Gastrocnemius medialis (tissue), 4 donors: Measurements from ENCODE around the gene KPNB1. TPM values are rescaled to one million over a fixed set of nuclear protein-coding genes. Genes with fewer than 3 reads are reported as not detected.

ENCODE experiments used
- ATAC-seq, 2 donors: fragments of 150-250 bp; one replicate each; pipeline ENCODE4 v1.9.1; 2016
- DNase-seq, 2 donors: peaks; one replicate each; pipeline ENCODE4 v3.0.0-alpha.2; 2019
- H3K27ac ChIP-seq, 4 donors: fragments of 200-600 bp; sonication (generic); 1 replicate in 1 of 4; 2 replicates in 3 of 4; pipeline ENCODE4 v1.5.1; 2016 to 2018; ENCODE audit warnings: mild to moderate bottlenecking in 2 of 4, moderate library complexity in 1 of 4
- H3K27me3 ChIP-seq, 3 donors: fragments of 200-600 bp; sonication (generic) in 2 of 3; 1 replicate in 1 of 3; 2 replicates in 2 of 3; pipeline versions ENCODE4 v1.5.1 to v1.6.0; 2016 to 2019; ENCODE audit warnings: mild to moderate bottlenecking in 1 of 3, moderate library complexity in 1 of 3
- H3K36me3 ChIP-seq, 2 donors: fragments of 200-600 bp; sonication (generic) in 1 of 2; one replicate each; pipeline ENCODE4 v1.5.1; 2017 to 2018
- H3K4me1 ChIP-seq, 2 donors: fragments of 200-600 bp; sonication (generic) in 1 of 2; one replicate each; pipeline ENCODE4 v1.5.1; 2016 to 2017; ENCODE audit warnings: mild to moderate bottlenecking in 2 of 2
- H3K4me3 ChIP-seq, 4 donors: fragments of 200-600 bp; sonication (generic) in 3 of 4; 1 replicate in 1 of 4; 2 replicates in 3 of 4; pipeline ENCODE4 v1.5.1; 2016 to 2019; ENCODE audit warnings: mild to moderate bottlenecking in 2 of 4
- H3K9me3 ChIP-seq, 3 donors: fragments of 200-600 bp; sonication (generic) in 2 of 3; 1 replicate in 1 of 3; 2 replicates in 2 of 3; pipeline ENCODE4 v1.5.1; 2016 to 2019
- POLR2A ChIP-seq, 2 donors: fragments of 450-650 bp; IDR thresholded peaks; one replicate each; pipeline ENCODE4 v1.6.1; 2017; ENCODE audit warnings: antibody characterized with exemption in 2 of 2, mild to moderate bottlenecking in 2 of 2, moderate library complexity in 2 of 2
- in situ Hi-C, 4 donors: fragments of 200-750 bp; cut with MboI; loops; one replicate each; pipeline versions ENCODE4 v1.15.0 to v1.8.0; 2017; ENCODE audit warnings: low sequenced_read_pairs in 4 of 4
- intact Hi-C: fragments of 100-400 bp; cut with DNase I; formaldehyde crosslinking; loops from one replicate; pipeline ENCODE4 v1.15.1; 2023; ENCODE audit warnings: low total_unique reads
- total RNA-seq, 4 donors: library from RNA; depleted of rRNA; stranded (reverse); fragments of >200 nt; gene quantifications; one replicate each; pipeline versions ENCODE4 v1.1.0 to v1.2.3, GENCODE V29; 2016
- TF ChIP-seq, protein P1 (sequence below), 5 experiments: fragments of 450-650 bp in 3 of 5; fragments of 200-600 bp in 2 of 5; sonication (generic) in 2 of 5; IDR thresholded peaks in 4 of 5; conservative IDR thresholded peaks in 1 of 5; 1 replicate in 4 of 5; 2 replicates in 1 of 5; pipeline ENCODE4 v1.5.1; 2016 to 2019; ENCODE audit warnings: antibody characterized with exemption in 5 of 5, mild to moderate bottlenecking in 3 of 5, moderate library complexity in 3 of 5

The KPNB1 gene
- total RNA-seq, 4 donors from 2014 or later: 170 to 238 (median 211) TPM

- H3K4me3 ChIP-seq: peak overlapping the region in 1 of 4 donors; percentile 47
- peaks cover 43% of the 10 kb centered on the region in 3 donors for H3K27me3 ChIP-seq
- H3K36me3 ChIP-seq: no peaks in the 10 kb centered on the region
- TF ChIP-seq, protein P1, sequence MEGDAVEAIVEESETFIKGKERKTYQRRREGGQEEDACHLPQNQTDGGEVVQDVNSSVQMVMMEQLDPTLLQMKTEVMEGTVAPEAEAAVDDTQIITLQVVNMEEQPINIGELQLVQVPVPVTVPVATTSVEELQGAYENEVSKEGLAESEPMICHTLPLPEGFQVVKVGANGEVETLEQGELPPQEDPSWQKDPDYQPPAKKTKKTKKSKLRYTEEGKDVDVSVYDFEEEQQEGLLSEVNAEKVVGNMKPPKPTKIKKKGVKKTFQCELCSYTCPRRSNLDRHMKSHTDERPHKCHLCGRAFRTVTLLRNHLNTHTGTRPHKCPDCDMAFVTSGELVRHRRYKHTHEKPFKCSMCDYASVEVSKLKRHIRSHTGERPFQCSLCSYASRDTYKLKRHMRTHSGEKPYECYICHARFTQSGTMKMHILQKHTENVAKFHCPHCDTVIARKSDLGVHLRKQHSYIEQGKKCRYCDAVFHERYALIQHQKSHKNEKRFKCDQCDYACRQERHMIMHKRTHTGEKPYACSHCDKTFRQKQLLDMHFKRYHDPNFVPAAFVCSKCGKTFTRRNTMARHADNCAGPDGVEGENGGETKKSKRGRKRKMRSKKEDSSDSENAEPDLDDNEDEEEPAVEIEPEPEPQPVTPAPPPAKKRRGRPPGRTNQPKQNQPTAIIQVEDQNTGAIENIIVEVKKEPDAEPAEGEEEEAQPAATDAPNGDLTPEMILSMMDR (IDR thresholded peaks at IDR 0.05 in 4 of 5, conservative IDR thresholded peaks at IDR 0.05 in 1 of 5): no peak
- no peak for TF ChIP-seq POLR2A (IDR thresholded peaks at IDR 0.05)
- in situ Hi-C loops (no loop called here), intact Hi-C loops (no loop called here)
- H3K4me1 ChIP-seq: no peaks in the 10 kb centered on the region
- ATAC-seq: no peak
- no peak overlapping the region for H3K27ac ChIP-seq
- H3K9me3 ChIP-seq: no peaks in the 10 kb centered on the region
- DNase-seq: no peak
Observed at GRCh38 chr17:47732399-47733046, 82.8 kb downstream of the KPNB1 start.

- H3K4me1 ChIP-seq: no peaks in the 10 kb centered on the region
- peak within 1 kb of the TSS; percentile 20 to 47 (median 34) for H3K4me3 ChIP-seq
- no peak within 1 kb of the TSS for H3K27ac ChIP-seq
- TF ChIP-seq POLR2A (IDR thresholded peaks at IDR 0.05): no peak
- TF ChIP-seq, protein P1 (IDR thresholded peaks at IDR 0.05 in 4 of 5, conservative IDR thresholded peaks at IDR 0.05 in 1 of 5): peak in 1 of 5 experiments; percentile 23
- in situ Hi-C loops: no loop called here
- ATAC-seq (peak in 1 of 2 donors; percentile 18), DNase-seq (peak; percentile 23 to 38)
- H3K27me3 ChIP-seq: peaks cover 43% of the 10 kb centered on the region in 3 donors
- H3K36me3 ChIP-seq: no peaks in the 10 kb centered on the region
- no peaks in the 10 kb centered on the region for H3K9me3 ChIP-seq
- intact Hi-C loops: no loop called here
Observed at GRCh38 chr17:47733047-47733673, 83.4 kb downstream of the KPNB1 start, which contains the start of gene TBX21. TSS of gene TBX21 (plus strand) at chr17:47733236. CDS start at chr17:47733455, 219 bp downstream.

- Histone ChIP-seq H3K36me3 (no peaks in the 10 kb centered on the region), H3K27me3 (peaks cover 43% of the 10 kb centered on the region in 3 donors), H3K4me3 (peak overlapping the region in 3 of 4 donors; percentile 0 to 41 (median 28)), H3K27ac (no peak overlapping the region), H3K9me3 (no peaks in the 10 kb centered on the region), H3K4me1 (no peaks in the 10 kb centered on the region)
- ATAC-seq (no peak), DNase-seq (no peak)
- intact Hi-C loops: no loop called here
- in situ Hi-C loops: no loop called here
- TF ChIP-seq, protein P1 (IDR thresholded peaks at IDR 0.05 in 4 of 5, conservative IDR thresholded peaks at IDR 0.05 in 1 of 5): no peak
- no peak for TF ChIP-seq POLR2A (IDR thresholded peaks at IDR 0.05)
Observed at GRCh38 chr17:47733674-47734410, 84.1 kb downstream of the KPNB1 start.

- intact Hi-C loops (no loop called here), in situ Hi-C loops (no loop called here)
- peaks cover 43 to 48% (median 43%) of the 10 kb centered on the region in 3 donors for H3K27me3 ChIP-seq
- DNase-seq (no peak), ATAC-seq (no peak)
- H3K4me1 ChIP-seq: no peaks in the 10 kb centered on the region
- H3K9me3 ChIP-seq: no peaks in the 10 kb centered on the region
- no peak overlapping the region for H3K27ac ChIP-seq
- no peak overlapping the region for H3K4me3 ChIP-seq
- no peaks in the 10 kb centered on the region for H3K36me3 ChIP-seq
- TF ChIP-seq, protein P1 (IDR thresholded peaks at IDR 0.05 in 4 of 5, conservative IDR thresholded peaks at IDR 0.05 in 1 of 5): no peak
- TF ChIP-seq POLR2A (IDR thresholded peaks at IDR 0.05): no peak
Observed at GRCh38 chr17:47735139-47735464, 85.4 kb downstream of the KPNB1 start.

Other genes with a start within 250 kb of the KPNB1 start
- gene NPEPPS, start 118.8 kb upstream of the KPNB1 start, total RNA-seq: 100 to 1,000 TPM; 116 to 186 (median 157) TPM
- 10 to 100 TPM; 15.9 to 28.0 (median 23.0) TPM for gene TBKBP1, start 44.2 kb downstream of the KPNB1 start, total RNA-seq
- gene TBX21, start 83.3 kb downstream of the KPNB1 start, total RNA-seq: 1 to 10 TPM in 1 of 4 donors, under 1 TPM in 1, not detected in 2; 0.98 to 3.3 TPM
- 1 to 10 TPM in 3 of 4 donors, under 1 TPM in 1; 0.89 to 4.6 (median 1.6) TPM for gene OSBPL7, start 171.9 kb downstream of the KPNB1 start, total RNA-seq
- 10 to 100 TPM; 38.6 to 76.5 (median 49.6) TPM for gene MRPL10, start 181.6 kb downstream of the KPNB1 start, total RNA-seq
- under 1 TPM in 1 of 4 donors, not detected in 3; 0.20 TPM for gene LRRC46, start 181.8 kb downstream of the KPNB1 start, total RNA-seq
- gene SCRN2, start 191.4 kb downstream of the KPNB1 start, total RNA-seq: 10 to 100 TPM; 11.0 to 22.3 (median 16.8) TPM
- gene SP6, start 201.2 kb downstream of the KPNB1 start, total RNA-seq: under 1 TPM in 1 of 4 donors, not detected in 3; 0.16 TPM
- gene SP2, start 246.3 kb downstream of the KPNB1 start, total RNA-seq: 10 to 100 TPM in 1 of 4 donors, 1 to 10 TPM in 3; 5.5 to 28.6 (median 7.0) TPM